Measurements from ENCODE around the gene GLIS1. TPM values are rescaled to one million over a fixed set of nuclear protein-coding genes. Genes with fewer than 3 reads are reported as not detected.

The GLIS1 gene
- total RNA-seq, 2 experiments from 2014 or later: not detected

- ATAC-seq: no peak
- no peak for TF ChIP-seq CTCF (IDR thresholded peaks at IDR 0.05)
- no peaks in the 10 kb centered on the region for H3K9me3 Mint-ChIP-seq
- no peaks in the 10 kb centered on the region for H3K4me1 Mint-ChIP-seq (ENCODE audit: low read depth)
- no peaks in the 10 kb centered on the region for H3K27me3 Mint-ChIP-seq
- no peak overlapping the region for H3K4me3 Mint-ChIP-seq
- CTCF ChIA-PET: interaction anchor here (1.6 kb wide), 1 partner anchor 170 kb away, joined by 3 read pairs; no protein-coding TSS in a partner anchor
- no peak overlapping the region for H3K27ac Mint-ChIP-seq
- DNase-seq: no peak
- H3K36me3 Mint-ChIP-seq (ENCODE audit: low read depth): no peaks in the 10 kb centered on the region
- intact Hi-C loops (cut with micrococcal nuclease): no loop called here
- POLR2A ChIA-PET: no interaction called here
These were observed 226.8 kb downstream of the GLIS1 start for GRCh38 chr1:53511933-53512806.

GRCh38 chr1:53511323-53511932, 227.5 kb downstream of the GLIS1 start:
- ATAC-seq: no peak
- Mint-ChIP-seq H3K9me3 (no peaks in the 10 kb centered on the region), H3K27ac (no peak overlapping the region), H3K4me1 (ENCODE audit: low read depth) (no peaks in the 10 kb centered on the region), H3K4me3 (no peak overlapping the region), H3K36me3 (ENCODE audit: low read depth) (no peaks in the 10 kb centered on the region), H3K27me3 (no peaks in the 10 kb centered on the region)
- intact Hi-C loops (cut with micrococcal nuclease): no loop called here
- DNase-seq: no peak
- ChIA-PET CTCF (interaction anchor here (1.6 kb wide), 1 partner anchor 171 kb away, joined by 3 read pairs; no protein-coding TSS in a partner anchor), POLR2A (no interaction called here)
- TF ChIP-seq CTCF (IDR thresholded peaks at IDR 0.05): no peak

GRCh38 chr1:53510215-53510614, 228.7 kb downstream of the GLIS1 start:
- no peaks in the 10 kb centered on the region for H3K9me3 Mint-ChIP-seq
- ATAC-seq (no peak), DNase-seq (no peak)
- intact Hi-C loops (cut with micrococcal nuclease): no loop called here
- POLR2A ChIA-PET: no interaction called here
- no peaks in the 10 kb centered on the region for H3K36me3 Mint-ChIP-seq (ENCODE audit: low read depth)
- no peak for TF ChIP-seq CTCF (IDR thresholded peaks at IDR 0.05)
- no peaks in the 10 kb centered on the region for H3K4me1 Mint-ChIP-seq (ENCODE audit: low read depth)
- CTCF ChIA-PET: no interaction called here
- H3K4me3 Mint-ChIP-seq: no peak overlapping the region
- H3K27ac Mint-ChIP-seq: no peak overlapping the region
- no peaks in the 10 kb centered on the region for H3K27me3 Mint-ChIP-seq

GRCh38 chr1:53509775-53510174, 229.2 kb downstream of the GLIS1 start:
- DNase-seq: no peak
- Mint-ChIP-seq H3K27ac (no peak overlapping the region), H3K27me3 (no peaks in the 10 kb centered on the region), H3K4me3 (no peak overlapping the region), H3K36me3 (ENCODE audit: low read depth) (no peaks in the 10 kb centered on the region), H3K4me1 (ENCODE audit: low read depth) (no peaks in the 10 kb centered on the region), H3K9me3 (no peaks in the 10 kb centered on the region)
- intact Hi-C loops (cut with micrococcal nuclease): no loop called here
- POLR2A ChIA-PET: no interaction called here
- no peak for TF ChIP-seq CTCF (IDR thresholded peaks at IDR 0.05)
- CTCF ChIA-PET: no interaction called here
- ATAC-seq: no peak

Measured in activated CD8-positive, alpha-beta T cell treated with anti-CD3 and anti-CD28 coated beads for 36 hours (primary cell).